ENCODE results near the gene PSMA5. TPM values are rescaled to one million over a fixed set of nuclear protein-coding genes. Genes with fewer than 3 reads are reported as not detected.

The PSMA5 gene
- total RNA-seq, 1 experiment from 2014 or later = 150 TPM

GRCh38 chr1:109396513-109396839 lies 29.8 kb downstream of the PSMA5 start:
- H3K4me1 Mint-ChIP-seq = peaks cover 54% of the 10 kb centered on the region
- ATAC-seq = no peak
- no peaks in the 10 kb centered on the region for H3K36me3 Mint-ChIP-seq
- H3K27ac Mint-ChIP-seq = peak overlapping the region; percentile 50
- DNase-seq (ENCODE audit: low spot score) = no peak
- TF ChIP-seq NFATC4 (CRISPR knock-in tag; IDR thresholded peaks at IDR 0.05) (no peak), ZNF138 (CRISPR knock-in tag; conservative IDR thresholded peaks at IDR 0.05) (no peak), CTCF (IDR thresholded peaks at IDR 0.05) (no peak), ERG (CRISPR knock-in tag; IDR thresholded peaks at IDR 0.05) (no peak), FOXP1 (CRISPR knock-in tag; IDR thresholded peaks at IDR 0.05; ENCODE audit: borderline replicate concordance) (no peak), PRDM15 (CRISPR knock-in tag; IDR thresholded peaks at IDR 0.05) (no peak), SP1 (CRISPR knock-in tag; conservative IDR thresholded peaks at IDR 0.05) (no peak), E2F4 (CRISPR knock-in tag; IDR thresholded peaks at IDR 0.05; ENCODE audit: borderline replicate concordance, low read depth) (no peak), HMGA2 (CRISPR knock-in tag; IDR thresholded peaks at IDR 0.05) (no peak), ZNF671 (CRISPR knock-in tag; IDR thresholded peaks at IDR 0.05) (no peak), ZBTB43 (CRISPR knock-in tag; IDR thresholded peaks at IDR 0.05) (no peak), GTF2I (CRISPR knock-in tag; conservative IDR thresholded peaks at IDR 0.05) (no peak), MYBL2 (CRISPR knock-in tag; IDR thresholded peaks at IDR 0.05) (no peak), MXD4 (CRISPR knock-in tag; IDR thresholded peaks at IDR 0.05; ENCODE audit: borderline replicate concordance) (no peak)
- TF ChIP-seq, protein P1, sequence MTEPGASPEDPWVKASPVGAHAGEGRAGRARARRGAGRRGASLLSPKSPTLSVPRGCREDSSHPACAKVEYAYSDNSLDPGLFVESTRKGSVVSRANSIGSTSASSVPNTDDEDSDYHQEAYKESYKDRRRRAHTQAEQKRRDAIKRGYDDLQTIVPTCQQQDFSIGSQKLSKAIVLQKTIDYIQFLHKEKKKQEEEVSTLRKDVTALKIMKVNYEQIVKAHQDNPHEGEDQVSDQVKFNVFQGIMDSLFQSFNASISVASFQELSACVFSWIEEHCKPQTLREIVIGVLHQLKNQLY (CRISPR knock-in tag; IDR thresholded peaks at IDR 0.05) = no peak
- no peaks in the 10 kb centered on the region for H3K9me3 Mint-ChIP-seq
- H3K4me3 Mint-ChIP-seq = peak overlapping the region; percentile 95
- CTCF ChIA-PET = interaction anchor here (1.0 to 2.8 kb wide), 4 partner anchors 13 to 136 kb away, joined by 3 to 23 read pairs (median 4); no protein-coding TSS in a partner anchor
- POLR2A ChIA-PET = interaction anchor here (0.5 kb wide), 1 partner anchor 21 kb away, joined by 3 read pairs; no protein-coding TSS in a partner anchor
- H3K27me3 Mint-ChIP-seq (ENCODE audit: low read depth) = no peaks in the 10 kb centered on the region

Data from WTC11 (cell line).